HG03520 (cell line): Measurements from ENCODE around the gene VPS35.

ENCODE experiments used
- ATAC-seq: cut with Tn5 transposase; IDR thresholded peaks from one replicate; pipeline ENCODE4 v1.9.1; 2021; ENCODE audit warnings: mild to moderate bottlenecking, moderate library complexity; ENCODE audit not compliant: unreplicated experiment

VPS35 gene

DNA sequence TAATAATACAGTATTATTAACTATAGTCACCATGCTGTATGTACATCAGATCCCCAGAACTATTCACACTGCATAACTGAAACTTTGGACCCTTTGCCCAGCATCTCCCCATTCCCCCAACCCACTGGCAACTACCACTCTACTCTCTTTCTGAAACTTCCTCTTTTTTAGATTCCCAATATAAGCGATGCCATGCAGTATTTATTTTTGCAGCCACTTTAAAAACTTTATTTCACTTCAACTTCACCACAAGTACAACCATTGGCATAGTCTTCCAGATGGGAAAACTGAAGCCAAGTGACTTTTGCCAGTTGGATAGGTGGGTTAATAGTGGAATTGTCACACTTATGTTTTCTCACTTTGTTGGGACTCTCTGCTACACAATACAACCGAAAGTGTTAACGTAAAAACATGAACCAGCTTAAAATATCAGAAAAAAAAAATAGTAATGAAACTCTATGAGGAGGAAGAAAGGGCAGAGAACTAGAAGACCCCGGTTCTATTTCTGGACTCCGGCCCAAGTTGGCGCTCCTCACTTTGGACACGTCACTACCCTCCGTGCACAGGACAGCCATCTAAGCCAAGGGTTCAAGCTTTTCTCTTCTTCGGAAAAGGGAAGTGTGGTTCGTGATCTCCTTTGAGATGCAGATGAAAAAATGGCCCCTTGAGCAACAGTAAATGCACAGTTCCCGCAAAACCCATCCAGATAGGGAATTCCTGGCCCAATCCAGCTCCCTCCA, 68.5 kb downstream of the VPS35 start:
- ATAC-seq = peak; percentile 12

- ATAC-seq = peak; percentile 36
Observed at GRCh38 chr16:46618516-46618915, 70.5 kb downstream of the VPS35 start.

DNA sequence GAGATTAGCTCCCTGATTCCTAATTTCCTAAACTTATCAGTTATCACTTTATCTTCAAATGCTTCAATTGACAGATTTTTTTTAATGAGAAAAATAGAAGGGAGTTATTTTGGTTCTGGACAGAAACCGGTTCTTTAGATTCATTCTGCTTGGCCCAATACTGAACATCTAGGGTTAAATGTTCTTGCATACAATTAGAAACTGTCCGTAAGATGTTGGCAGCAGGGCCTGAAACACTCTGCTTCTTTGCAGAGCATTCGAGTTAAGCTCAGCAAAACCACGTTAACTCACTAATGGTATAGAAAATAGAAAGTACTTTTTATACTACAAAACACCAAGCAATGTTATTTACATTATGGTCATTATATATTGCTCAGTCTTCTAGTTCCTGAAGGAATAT, 75.0 kb downstream of the VPS35 start:
- ATAC-seq = no peak

DNA sequence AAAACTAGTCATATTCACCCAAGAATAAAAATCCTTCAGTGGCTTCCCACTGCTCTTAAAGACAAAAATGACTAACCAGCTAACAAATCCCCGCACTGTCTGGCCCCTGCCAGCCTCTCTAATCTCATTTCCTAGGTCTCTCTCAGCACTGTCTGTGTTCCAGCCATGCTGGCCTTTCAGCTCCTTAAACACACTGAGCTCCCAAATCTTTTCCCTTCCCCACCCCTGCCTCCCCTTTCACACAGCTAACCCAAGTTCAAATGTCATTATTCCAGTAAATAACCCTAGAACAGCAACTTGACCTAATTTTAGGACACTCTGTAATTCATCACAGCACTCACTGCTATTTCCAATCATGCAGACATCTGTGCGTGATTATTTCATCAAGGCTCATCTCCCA, 75.6 kb downstream of the VPS35 start:
- no peak for ATAC-seq

- peak; percentile 86 for ATAC-seq
Observed at GRCh38 chr16:46612121-46612520, 76.9 kb downstream of the VPS35 start.

- no peak for ATAC-seq
Observed at GRCh38 chr16:46607529-46607928, 81.4 kb downstream of the VPS35 start.

DNA sequence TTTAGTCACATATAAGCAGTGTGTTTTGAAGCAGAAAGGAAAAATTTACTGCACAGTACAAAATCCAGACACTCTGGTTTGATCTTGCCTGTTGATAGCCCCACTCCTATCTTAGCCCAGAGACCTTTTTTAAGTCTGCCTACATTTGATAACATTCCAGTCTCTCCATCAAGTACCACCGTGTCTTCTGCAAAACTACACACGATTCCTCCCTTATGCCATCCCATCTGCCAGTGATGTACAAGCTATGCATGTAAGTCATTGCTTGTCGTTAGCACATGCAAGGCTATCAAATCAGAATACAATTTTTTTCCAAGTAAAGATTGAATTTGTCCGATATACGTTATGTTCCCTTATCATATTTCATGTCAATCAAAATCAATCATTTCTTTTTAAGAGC, 82.7 kb downstream of the VPS35 start:
- ATAC-seq = no peak
